DLD1 (cell line): ENCODE measurements around the gene PM20D1.
"Not testable (repeated sequence)": the region's sequence is repeated elsewhere in the genome, so short reads cannot be mapped to it uniquely, and the experiment has no call there.

ENCODE experiments used
- in situ Hi-C: cut with HindIII; loops from 2 replicates; pipeline ENCODE4 v1.10.0; 2017; ENCODE audit warnings: low sequenced_read_pairs

PM20D1 gene

DNA sequence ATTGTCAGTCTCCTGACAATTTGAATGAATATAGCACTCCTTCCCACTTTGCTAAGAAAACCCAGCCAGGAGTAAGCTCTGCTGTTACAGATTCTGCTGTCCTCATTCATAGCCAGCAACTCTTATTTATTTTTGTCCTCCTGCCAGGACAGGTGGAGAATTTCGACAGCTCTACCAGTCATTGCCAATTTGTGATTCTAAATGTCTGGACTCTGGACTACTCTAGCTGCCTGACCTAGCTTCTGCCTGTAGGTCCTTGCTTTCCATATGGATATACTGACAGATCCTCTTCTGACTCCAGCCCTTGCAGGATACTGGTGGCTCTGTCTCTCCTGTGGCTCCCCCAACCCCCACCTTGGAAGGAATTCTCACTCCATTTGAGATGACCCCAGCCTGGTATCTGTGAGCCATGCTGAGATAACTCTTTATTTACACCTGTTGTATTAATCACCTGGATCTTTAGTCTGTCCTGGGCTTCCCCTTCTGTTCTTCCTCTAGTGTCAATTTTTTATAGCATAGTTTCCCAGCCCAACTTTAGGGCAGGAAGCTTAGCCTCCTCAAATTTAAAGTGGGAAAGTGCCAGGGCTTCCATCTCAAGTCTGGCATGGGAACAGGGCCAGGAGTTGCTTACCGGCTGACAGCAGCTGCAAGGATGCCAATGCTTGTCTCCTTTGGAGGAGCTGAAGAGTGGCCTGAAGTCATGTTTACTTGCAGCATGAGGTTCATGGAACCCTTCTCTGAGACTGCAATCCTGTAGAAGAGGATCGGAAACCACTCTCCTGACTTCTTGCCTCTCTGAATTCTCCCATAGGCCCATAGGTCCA lies 6.7 kb downstream of the PM20D1 start:
- in situ Hi-C loops: no loop called here

DNA sequence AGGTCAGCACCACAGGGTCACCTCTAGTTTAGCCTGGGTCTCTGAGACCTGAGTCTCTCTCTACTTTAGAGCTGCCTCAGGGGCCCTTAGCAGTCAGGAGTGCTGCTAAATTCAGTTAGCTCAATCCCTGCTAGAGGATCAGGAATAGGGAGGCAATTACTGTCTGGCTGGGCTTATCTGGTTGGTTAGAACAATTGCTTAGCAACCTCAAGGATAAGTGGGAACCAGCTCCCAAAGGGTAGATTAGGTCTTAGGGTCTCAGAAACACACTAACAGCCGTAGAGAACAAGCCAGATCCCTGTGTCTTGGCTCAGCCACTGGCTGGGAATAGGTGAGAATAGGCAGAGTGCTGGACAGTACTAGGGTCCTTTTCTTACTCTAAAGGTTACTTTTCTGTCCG lies 7.7 kb downstream of the PM20D1 start:
- in situ Hi-C loops: no loop called here

DNA sequence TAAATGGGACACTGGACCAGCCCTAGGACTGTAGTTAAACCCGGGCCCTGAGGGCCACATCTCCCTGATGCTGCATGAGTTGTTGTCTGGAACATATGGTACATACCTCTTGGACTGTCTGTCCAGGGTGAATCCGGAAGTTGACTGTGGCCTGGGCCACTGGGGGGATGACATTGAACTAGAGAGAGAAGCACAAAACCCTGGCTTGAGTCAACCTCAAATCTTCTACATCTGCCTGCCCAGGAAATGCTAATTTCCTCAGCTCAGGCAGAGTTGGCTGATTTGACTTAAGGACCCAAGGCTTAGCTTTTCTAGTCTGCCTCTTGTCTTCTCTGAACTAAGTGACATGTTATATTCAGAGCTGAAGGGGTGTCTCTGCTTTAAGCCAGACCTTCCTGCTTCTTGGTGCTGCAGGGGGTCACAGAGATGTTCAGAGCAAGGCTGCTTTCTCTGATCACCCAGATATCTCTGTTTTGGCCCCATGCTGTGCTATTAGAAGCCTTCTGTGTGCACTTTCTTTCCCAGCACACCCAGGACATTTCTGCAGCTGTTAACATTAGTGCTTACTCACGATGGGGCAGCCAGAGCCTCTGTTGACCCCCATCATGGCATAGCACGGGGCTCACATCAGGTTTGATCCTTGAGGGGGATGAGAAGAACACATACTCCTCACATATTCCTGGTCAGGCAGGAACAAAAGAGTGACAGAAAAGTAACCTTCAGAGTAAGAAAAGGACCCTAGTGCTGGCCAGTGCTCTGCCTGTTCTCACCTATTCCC lies 9.6 kb downstream of the PM20D1 start:
- in situ Hi-C loops: no loop called here

DNA sequence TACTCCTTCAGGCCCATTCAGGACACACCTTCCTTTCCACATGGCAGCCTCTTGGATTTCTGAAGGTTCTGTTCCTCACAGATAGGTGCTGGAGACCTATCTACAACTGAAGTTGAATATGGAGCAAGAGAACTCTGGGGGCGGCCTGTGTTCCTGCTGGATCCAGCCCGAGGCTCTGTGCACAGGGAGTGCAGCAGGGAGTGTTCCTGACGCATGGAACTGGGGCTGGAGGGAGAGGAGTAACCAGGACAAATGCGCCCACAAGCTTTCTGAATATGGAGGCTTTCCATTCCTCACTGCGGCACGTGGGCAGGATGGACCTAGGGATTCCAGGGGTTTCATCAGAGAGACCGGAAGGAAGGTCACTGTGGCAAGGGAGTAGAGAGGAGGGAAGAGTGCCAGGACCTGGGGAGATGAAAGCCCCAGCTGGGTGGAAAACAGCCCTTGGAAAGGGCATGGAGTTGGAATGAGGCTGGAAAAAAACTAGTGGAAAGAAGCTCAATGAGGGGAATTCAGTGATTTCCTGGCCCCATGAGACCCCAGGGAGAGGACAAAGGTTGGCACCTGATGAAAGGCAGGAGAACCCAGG lies 12.5 kb downstream of the PM20D1 start:
- in situ Hi-C loops: no loop called here

DNA sequence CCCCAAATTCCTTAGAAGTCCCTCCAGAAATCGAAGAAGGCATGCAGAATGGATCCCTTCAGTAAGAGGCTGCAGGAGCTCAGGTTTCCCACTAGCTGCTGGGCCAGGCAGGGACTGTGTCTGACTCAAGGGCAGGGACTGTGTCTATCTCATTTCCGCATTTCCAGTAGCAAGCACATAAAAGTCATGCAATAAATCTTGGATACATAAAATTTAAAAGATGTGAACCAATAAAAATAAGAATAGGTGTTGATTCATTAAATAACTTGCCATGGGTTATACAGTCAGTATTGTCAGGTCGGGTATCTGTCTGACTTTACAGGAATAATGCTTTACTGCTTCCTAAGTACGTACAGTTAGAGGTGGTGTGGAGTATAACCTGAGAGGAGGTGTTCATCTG lies 15.2 kb downstream of the PM20D1 start:
- in situ Hi-C loops: no loop called here

DNA sequence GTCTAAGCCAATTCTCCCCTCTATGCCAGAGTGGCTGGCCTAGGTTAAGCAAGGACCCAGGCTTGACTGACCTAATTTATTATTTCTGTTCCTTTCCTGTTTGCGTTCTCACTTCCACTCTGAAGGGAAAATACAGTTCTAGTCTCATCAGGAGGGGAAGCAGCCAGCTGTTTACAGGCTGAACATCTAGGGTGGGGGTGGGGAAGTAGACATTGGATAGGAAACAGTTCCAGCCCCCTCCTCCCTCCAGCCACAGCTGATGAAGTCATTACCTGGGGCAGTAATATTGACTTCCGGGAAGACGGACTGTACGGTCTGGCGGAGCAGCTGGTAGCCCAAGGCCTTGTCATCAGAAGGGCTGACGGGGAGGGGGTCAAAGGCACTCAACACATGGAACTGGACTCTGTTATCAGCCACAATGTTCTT lies 17.6 kb downstream of the PM20D1 start:
- in situ Hi-C loops: no loop called here

DNA sequence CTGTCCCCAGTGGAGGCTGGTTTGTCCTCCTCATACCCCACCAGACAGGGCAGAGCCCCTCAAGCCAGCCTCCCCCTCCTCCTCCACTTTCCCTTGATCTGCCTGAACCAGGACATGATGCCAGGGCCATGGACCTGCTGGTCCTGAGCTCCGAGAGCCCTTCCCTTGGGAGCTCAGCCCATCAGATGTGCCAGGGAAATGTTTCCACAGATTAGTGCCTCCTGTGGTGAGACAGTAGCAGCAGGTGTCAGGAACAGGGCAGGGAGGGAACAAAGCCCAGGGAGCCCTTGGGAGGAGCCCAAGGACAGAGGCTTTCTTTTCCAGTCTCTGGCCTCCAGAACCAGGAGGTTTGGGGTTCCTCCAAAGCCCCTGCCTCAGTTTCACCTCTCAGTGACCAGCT lies 22.3 kb downstream of the PM20D1 start:
- in situ Hi-C loops: no loop called here

DNA sequence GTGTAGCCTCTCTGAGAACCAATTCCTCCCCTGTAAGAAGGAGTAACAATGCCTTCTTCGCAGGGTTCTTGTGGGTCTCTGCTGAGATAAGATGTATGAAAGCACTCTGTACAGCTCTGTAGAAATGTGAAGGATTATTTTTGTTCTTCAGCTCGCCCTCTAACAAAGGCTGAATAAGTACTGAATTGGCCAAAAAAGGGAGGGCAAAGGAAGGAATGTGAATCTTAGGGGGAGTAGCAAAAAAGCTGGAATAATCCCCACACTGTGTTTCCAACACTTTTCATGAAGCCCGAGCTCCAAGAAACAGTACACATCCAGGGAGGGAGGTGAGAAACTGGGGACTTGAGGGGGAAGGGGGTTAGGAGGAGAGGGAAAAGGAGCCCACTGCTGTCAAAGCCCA lies 22.9 kb downstream of the PM20D1 start:
- in situ Hi-C loops: no loop called here

DNA sequence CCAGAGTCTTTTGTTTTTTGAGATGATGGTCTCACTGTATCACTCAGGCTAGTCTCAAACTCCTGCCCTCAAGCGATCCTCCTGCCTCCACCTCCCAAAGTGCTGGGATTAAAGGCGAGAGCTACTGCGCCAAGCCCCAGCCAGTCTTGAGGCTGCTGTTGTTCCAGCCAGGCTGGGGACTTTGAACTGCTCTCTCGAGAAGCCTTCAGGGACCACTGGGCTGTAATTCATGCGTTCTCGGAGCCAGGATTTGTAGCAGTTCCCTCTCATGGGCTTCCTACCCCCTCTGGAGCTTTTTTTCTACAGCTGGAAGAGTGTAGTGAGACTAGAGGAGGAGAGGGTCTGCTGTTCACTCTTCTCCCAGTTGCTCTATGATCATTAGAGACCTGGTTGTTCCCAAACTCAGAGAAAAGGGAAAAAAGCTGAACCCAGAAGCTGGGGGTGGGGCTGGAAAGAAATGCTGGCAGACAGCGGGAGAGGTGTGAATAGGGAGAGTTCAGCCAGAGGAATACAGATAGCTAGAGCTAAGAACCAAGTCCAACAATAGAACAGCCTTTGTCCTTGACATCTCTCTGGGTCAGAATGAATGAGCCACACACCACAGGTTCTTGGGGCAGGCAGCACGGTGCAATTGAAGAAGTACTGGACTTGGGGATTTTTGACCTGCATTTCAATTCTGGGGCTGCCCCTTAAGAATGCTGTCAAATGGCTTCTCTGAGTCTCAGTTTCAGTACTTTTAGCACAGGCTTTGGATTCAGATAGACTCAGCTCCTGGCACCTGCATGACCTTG lies 23.7 kb downstream of the PM20D1 start:
- in situ Hi-C loops: no loop called here

DNA sequence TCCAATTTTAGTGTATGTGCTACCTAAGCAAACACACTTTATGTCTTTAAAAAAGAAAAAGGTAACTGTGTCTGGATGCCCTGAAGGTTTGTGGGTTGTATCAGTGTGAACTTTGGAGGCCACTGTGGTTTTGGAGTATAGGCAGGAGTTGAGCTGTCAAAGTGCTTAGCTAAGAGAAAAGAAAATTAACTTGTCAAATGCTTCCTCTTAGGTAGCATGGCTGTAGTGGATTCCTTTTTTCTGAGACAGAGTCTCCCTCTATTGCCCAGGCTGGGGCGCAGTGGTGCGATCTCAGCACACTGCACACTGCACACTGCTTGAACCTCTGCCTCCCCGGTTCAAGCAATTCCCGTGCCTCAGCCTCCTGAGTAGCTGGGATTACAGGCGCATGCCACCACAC lies 25.8 kb downstream of the PM20D1 start:
- in situ Hi-C loops: no loop called here

DNA sequence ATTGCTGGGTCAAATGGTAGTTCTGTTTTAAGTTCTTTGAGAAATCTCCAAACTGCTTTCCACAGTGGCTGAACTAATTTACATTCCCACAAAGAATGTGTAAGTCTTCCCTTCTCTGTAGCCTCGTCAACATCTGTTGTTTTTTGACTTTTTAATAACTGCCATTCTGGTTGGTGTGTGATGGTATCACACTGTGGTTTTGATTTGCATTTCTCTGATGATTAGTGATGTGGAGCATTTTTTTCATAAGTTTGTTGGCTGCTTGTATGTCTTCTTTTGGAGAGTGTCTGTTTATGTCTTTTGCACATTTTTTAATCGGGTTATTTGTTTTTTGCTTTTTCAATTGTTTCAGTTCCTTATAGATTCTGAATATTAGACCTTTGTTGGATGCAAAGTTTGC lies 26.7 kb downstream of the PM20D1 start:
- in situ Hi-C loops: not testable (repeated sequence)

DNA sequence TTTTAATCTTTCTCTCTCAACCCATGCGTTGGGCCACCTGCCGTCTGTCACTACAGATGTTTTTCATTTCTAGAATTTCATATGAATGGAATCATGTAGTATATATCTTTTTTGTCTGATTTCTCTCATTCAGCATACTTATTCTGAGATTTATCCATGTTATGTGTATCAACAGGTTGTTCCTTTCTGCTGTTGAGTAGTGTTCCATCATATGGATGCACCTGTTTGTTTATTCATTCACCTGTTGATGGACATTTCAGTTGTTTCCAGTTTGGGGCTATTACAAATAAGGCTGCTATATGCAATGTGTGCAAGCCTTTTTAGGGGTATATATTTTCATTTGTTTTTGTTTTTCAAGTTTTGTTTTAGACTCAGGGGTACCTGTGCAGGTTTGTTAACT lies 27.5 kb downstream of the PM20D1 start:
- in situ Hi-C loops: no loop called here

DNA sequence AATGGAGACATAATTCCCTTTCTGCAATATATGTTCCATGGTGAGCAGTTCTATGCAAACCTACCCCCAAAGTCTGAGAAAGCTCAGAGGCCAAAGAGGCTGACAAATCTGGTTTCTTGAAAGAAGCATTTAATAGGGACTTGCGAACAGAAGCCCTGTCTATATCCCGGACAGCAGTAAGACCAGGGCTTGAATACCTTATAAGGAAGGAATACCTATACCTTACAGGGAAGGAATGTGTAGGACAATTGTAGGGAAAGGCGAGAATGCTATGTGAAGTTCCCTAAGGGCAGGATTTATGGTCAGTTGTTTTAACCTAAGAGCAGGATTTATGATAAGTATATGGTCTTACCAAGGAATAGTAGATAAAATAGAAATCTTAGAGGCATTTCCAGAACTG lies 31.9 kb downstream of the PM20D1 start:
- in situ Hi-C loops: no loop called here

DNA sequence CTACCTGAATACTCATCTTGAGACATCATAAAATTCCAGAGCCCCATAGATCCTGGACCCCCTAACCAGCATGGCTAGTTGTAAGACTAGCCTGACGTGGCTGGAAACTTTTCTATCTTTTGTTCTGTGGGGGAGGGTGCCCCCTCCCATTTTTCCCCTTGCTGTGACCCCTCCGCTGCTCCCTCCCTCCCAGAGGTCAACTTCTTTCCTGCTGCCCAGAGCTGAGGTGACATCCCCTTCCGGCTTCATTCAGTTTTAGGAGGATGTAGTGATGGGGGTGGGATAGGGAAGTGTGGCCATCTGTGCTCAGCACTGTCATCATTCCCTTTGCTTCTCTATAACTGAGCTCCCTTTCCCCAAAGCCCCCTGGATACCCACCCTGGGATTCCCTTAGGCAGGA lies 32.6 kb downstream of the PM20D1 start:
- in situ Hi-C loops: no loop called here

DNA sequence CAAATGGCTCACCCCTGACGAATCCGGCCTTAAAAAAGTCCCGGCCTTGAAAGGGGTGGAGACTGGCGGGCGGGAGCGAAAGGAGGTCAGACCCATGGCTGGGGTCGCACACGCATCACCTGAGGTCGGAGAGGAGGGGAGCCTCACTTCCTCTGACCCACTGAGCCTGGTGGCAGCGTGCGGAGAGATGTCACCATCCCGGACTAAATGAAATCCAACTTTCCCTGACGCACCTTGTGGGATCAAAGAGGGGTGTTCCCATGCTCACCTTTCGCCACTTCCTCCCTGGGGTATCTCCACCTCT lies 36.2 kb downstream of the PM20D1 start:
- in situ Hi-C loops: no loop called here

DNA sequence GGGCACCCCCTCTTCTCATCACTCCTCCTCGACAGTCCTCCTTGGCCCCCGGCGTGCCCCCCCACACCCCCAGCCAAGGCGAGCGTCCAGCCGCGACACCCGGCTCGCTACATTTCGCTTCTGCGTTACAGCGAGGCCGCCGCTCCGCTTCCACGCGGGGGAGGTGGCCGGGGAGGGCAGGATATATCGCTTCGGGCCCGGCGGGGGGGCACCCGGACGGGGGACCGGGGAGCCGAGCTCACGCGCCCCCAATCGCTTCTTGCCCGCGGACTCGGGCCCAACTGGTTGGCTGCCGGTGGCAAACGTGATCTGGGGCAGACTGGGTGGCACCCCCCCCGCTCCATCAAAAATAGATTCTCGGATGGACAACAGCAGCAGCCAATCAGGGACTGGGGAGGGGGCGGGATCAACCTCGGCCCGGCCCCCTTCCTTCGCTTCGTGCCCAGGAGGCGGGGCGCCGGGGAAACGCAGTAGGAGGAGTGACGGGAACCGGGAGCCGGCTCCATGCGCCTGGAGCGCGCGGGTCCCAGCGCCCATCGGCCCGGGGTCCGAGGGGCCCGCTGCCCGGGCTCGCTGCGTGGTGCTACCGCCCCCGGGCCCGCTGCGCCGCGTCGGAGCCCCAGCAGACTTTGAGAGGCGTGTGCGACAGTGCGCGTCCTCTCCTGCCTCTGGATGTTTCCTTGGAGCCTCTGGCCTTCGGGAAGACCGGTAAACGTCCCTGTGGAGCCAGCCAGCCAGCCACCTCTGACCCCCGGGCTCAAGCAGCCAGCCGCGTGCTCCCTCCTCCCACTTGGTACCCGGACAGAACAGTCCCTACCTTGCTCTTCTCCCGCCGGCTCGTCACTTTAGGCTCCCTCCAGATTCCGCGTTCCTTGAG lies 36.8 kb downstream of the PM20D1 start, which contains the start of gene SLC41A1:
TSS of gene SLC41A1 (minus strand) at position 321 of the 877 bp plus-strand sequence. CDS start 2,757 bp downstream, outside the sequence.
- in situ Hi-C loops: no loop called here

DNA sequence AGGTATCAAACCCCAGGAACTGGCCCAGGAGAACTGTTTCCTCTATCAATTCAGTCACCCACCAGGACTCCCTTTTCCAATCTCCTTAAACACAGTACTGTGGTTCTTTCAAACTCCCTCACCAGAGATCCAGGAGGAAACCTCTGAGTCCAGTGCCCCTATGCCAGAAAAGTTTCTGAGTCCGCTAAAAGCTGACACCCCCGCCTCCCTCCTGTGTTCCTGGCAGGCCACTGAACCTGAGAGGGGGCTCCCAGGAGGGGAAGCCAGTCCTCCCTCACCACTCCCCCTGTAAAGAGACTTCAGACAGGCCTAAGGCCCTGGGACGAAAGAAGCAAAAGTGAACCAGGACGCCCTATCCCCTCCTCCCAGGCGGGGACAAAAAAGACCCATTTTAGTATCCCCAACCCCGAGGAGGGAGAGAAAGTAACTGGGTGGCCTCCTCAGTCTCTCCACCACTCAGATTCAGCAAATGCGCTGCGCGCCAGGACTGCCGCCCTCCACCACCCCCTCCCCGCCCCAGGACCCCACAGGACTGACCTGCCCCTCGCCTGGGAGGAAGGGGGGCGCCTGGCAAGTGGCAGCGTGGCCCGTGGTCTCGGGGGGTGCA lies 37.6 kb downstream of the PM20D1 start:
- in situ Hi-C loops: no loop called here

DNA sequence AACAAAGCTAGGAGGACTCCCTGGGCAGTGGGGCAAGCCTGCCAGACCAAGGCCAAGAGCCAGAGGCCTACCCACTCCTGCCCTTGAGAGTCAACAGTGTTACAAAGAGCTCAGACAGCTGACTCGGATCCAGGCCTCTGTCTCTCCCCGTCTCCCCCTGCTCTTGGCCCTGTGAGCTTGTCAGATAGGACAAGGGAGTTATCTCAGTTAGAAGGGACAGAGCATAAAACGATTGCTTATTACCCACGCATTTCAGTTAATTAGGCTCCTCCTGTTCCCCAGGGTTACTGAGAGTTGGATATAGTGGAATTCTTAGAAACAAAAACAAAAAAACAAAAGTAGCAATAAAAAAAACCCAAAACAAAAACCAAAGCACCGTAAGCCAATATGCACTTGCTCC lies 38.3 kb downstream of the PM20D1 start:
- in situ Hi-C loops: no loop called here

DNA sequence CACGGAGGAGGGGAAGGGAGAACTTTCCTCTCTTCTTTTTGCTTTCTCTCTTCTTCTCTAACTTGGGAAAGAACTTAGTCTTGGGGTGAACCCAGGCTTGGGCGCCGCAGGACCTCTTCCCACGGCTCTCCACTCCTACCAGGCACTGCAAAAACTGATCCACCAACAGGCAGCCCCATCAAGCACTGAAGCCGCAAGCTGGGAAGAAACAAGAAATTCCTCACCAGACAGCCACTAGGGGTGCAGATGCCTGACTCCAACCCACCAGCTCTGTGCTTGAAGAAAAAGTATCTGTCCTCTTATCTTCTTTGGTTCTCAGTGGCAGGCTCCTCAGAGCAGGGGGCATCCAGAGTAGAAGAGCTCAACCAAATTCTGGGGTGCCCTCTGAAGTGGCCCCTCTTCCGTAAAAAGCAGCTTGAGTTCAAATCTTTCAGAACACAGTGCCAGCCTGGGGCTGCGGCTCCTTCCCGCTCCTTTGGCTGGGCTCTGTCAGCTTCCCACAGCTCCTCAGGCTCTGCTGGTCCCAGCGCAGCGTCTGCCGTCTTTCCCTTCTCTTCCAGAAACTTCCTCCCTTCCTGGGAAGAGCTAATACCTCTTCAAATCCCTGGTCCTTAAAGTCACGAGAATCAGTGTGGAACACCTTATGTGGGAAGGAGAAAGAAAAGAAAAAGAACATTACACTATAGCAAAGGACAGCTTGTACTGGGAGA lies 39.3 kb downstream of the PM20D1 start:
- in situ Hi-C loops: no loop called here
